ENCODE results near the gene NYNRIN. TPM values are rescaled to one million over a fixed set of nuclear protein-coding genes. Genes with fewer than 3 reads are reported as not detected.
A peak's percentile ranks its signal among the peaks of the same experiment; 100 is the strongest.

NYNRIN gene
- total and polyA plus RNA-seq, 2 experiments from 2014 or later: 3.1 to 20.0 TPM

GRCh38 chr14:24435998-24436354 lies 37.2 kb downstream of the NYNRIN start (continued):
- TF ChIP-seq, protein P1, sequence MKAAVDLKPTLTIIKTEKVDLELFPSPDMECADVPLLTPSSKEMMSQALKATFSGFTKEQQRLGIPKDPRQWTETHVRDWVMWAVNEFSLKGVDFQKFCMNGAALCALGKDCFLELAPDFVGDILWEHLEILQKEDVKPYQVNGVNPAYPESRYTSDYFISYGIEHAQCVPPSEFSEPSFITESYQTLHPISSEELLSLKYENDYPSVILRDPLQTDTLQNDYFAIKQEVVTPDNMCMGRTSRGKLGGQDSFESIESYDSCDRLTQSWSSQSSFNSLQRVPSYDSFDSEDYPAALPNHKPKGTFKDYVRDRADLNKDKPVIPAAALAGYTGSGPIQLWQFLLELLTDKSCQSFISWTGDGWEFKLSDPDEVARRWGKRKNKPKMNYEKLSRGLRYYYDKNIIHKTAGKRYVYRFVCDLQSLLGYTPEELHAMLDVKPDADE (IDR thresholded peaks at IDR 0.05): no peak
- TF ChIP-seq, protein P2, sequence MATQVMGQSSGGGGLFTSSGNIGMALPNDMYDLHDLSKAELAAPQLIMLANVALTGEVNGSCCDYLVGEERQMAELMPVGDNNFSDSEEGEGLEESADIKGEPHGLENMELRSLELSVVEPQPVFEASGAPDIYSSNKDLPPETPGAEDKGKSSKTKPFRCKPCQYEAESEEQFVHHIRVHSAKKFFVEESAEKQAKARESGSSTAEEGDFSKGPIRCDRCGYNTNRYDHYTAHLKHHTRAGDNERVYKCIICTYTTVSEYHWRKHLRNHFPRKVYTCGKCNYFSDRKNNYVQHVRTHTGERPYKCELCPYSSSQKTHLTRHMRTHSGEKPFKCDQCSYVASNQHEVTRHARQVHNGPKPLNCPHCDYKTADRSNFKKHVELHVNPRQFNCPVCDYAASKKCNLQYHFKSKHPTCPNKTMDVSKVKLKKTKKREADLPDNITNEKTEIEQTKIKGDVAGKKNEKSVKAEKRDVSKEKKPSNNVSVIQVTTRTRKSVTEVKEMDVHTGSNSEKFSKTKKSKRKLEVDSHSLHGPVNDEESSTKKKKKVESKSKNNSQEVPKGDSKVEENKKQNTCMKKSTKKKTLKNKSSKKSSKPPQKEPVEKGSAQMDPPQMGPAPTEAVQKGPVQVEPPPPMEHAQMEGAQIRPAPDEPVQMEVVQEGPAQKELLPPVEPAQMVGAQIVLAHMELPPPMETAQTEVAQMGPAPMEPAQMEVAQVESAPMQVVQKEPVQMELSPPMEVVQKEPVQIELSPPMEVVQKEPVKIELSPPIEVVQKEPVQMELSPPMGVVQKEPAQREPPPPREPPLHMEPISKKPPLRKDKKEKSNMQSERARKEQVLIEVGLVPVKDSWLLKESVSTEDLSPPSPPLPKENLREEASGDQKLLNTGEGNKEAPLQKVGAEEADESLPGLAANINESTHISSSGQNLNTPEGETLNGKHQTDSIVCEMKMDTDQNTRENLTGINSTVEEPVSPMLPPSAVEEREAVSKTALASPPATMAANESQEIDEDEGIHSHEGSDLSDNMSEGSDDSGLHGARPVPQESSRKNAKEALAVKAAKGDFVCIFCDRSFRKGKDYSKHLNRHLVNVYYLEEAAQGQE (IDR thresholded peaks at IDR 0.05; ENCODE audit: unreplicated experiment): no peak
- no peak for TF ChIP-seq CREB1 (CRISPR knock-in tag; IDR thresholded peaks at IDR 0.05; ENCODE audit: low read depth)
- TF ChIP-seq EZH2 (IDR thresholded peaks at IDR 0.05; ENCODE audit: low read depth, unreplicated experiment): no peak
- no peak for TF ChIP-seq EZH2phosphoT487 (IDR thresholded peaks at IDR 0.05; ENCODE audit: unreplicated experiment)
- TF ChIP-seq JUNB (IDR thresholded peaks at IDR 0.05; ENCODE audit: unreplicated experiment): no peak

GRCh38 chr14:24436355-24437019 lies 37.7 kb downstream of the NYNRIN start:
- Histone ChIP-seq H3K27me3 (ENCODE audit: insufficient read depth) (no peaks in the 10 kb centered on the region), H3K36me3 (ENCODE audit: insufficient read depth) (peaks cover 7% of the 10 kb centered on the region; the same call in 1 of the 2 replicates), H3K4me1 (ENCODE audit: insufficient read depth) (peaks cover 5% of the 10 kb centered on the region), H3K4me2 (no peak overlapping the region), H3K4me3 (no peak overlapping the region), H4K20me1 (replicated peaks; ENCODE audit: insufficient read depth) (no peaks in the 10 kb centered on the region; the same call in 1 of the 2 replicates), H3K79me2 (replicated peaks; ENCODE audit: insufficient read depth) (peaks cover 8% of the 10 kb centered on the region; the same call in 1 of the 2 replicates), H3F3A (replicated peaks; ENCODE audit: low read depth) (peaks cover 4% of the 10 kb centered on the region; the same call in 1 of the 2 replicates), H3K27ac (ENCODE audit: low read depth) (no peak overlapping the region), H3K9me2 (ENCODE audit: insufficient read depth) (no peaks in the 10 kb centered on the region), H2AFZ (no peak overlapping the region)
- H3K4me3 Mint-ChIP-seq: no peak overlapping the region
- TF ChIP-seq ZNF331 (CRISPR knock-in tag; IDR thresholded peaks at IDR 0.05; ENCODE audit: low read depth) (no peak), STAT1 (IDR thresholded peaks at IDR 0.05; ENCODE audit: unreplicated experiment) (no peak), CTCF (conservative IDR thresholded peaks at IDR 0.05; ENCODE audit: low read depth in 2 of 2) (peak; percentile 84 to 86)
- ATAC-seq: peak; percentile 53
- H3K27ac Mint-ChIP-seq: no peak overlapping the region
- DNase-seq (ENCODE audit: low spot score): peak; percentile 77
- peaks cover 43% of the 10 kb centered on the region for H3K36me3 Mint-ChIP-seq (ENCODE audit: low read depth)
- peaks cover 9% of the 10 kb centered on the region; the same call in 2 of the 3 replicates for H3K4me1 Mint-ChIP-seq
- peaks cover 11% of the 10 kb centered on the region for H3K27me3 Mint-ChIP-seq (ENCODE audit: insufficient read depth, low read depth, poor library complexity)
- no peaks in the 10 kb centered on the region for H3K9me3 Mint-ChIP-seq

Data from GM23338 (cell line).